Tibial artery (tissue), 4 donors: ENCODE results near the gene SH2D4B.

Experiments used
- DNase-seq, 2 donors: peaks; one replicate each; pipeline ENCODE4 v3.0.0-alpha.2; 2019
- H3K27ac ChIP-seq, 2 donors: fragments of 200-600 bp; sonication (generic) in 1 of 2; 1 replicate in 1 of 2; 2 replicates in 1 of 2; pipeline ENCODE4 v1.5.1; 2018 to 2019; ENCODE audit warnings: mild to moderate bottlenecking in 1 of 2
- H3K27me3 ChIP-seq, 2 donors: fragments of 200-600 bp; sonication (generic) in 1 of 2; one replicate each; pipeline versions ENCODE4 v1.5.1 to v1.6.0; 2016 to 2019
- H3K36me3 ChIP-seq, 3 donors: fragments of 200-600 bp; sonication (generic) in 2 of 3; one replicate each; pipeline ENCODE4 v1.5.1; 2016 to 2019; ENCODE audit warnings: mild to moderate bottlenecking in 2 of 3
- H3K4me1 ChIP-seq, 4 donors: fragments of 200-600 bp; sonication (generic) in 2 of 4; 1 replicate in 3 of 4; 2 replicates in 1 of 4; pipeline ENCODE4 v1.5.1; 2016 to 2019
- H3K4me3 ChIP-seq, 2 donors: fragments of 200-600 bp; sonication (generic) in 1 of 2; 1 replicate in 1 of 2; 2 replicates in 1 of 2; pipeline ENCODE4 v1.5.1; 2018 to 2019; ENCODE audit warnings: mild to moderate bottlenecking in 2 of 2
- H3K9me3 ChIP-seq, 3 donors: fragments of 200-600 bp; sonication (generic) in 1 of 3; one replicate each; pipeline ENCODE4 v1.5.1; 2016 to 2019
- intact Hi-C: fragments of 100-400 bp; cut with DNase I; formaldehyde crosslinking; loops from one replicate; pipeline ENCODE4 v1.15.0; 2023; ENCODE audit warnings: low total_unique reads
- TF ChIP-seq, protein P1 (sequence below), 2 experiments: fragments of 200-600 bp in 1 of 2; fragments of 450-650 bp in 1 of 2; IDR thresholded peaks; one replicate each; pipeline ENCODE4 v1.5.1; 2017 to 2019; ENCODE audit warnings: antibody characterized with exemption in 2 of 2, mild to moderate bottlenecking in 1 of 2, moderate library complexity in 1 of 2

The SH2D4B gene

DNA sequence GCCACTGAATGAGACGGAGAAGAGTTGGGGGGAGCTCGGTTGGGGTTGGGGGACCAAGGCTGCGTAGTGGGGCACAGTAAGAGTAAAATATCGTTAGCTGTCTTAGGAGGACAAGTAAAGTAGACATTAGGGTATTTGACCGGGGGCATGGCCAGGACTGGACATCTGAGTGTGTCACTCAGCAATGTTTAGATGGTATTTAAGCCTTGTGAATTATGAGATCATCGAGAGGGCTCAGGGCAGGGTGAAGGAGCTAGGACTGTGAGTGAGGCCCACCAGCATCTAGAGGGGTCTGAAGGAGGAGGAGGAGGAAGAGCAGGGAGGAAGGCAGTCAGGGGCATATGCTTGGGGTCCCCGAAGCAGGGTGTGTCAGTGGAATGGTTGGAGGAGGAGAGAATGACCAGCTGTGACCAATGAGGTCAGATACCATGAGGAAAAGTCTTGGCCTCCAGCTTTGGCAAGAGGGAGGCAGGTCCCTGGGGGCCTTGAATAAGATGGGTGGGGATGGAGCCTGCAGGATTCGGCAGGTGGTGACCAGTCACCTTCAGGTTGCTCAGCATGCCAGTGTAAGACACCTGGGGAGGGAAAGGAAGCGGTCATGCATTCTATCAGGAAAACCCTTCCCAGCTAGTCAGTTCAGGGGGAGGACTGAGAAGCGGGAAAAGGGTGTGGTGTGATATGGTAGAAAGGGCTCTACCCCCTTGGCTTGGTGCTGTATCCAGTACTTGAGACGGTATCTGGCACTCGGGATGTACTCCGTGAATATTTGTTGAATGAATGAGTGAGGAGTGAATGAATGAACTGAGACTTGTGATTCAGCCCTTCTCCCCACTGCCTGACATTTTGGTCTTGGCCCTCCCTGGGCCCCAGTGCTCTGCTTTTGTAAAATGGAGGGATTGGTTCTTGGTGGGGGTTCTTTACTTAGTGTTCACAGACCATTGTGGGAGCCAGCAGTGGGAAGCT is 34.8 kb upstream of the SH2D4B start:
- intact Hi-C loops = no loop called here
- H3K27ac ChIP-seq = no peak overlapping the region
- peaks cover 5 to 75% (median 48%) of the 10 kb centered on the region in 4 donors for H3K4me1 ChIP-seq
- H3K9me3 ChIP-seq = no peaks in the 10 kb centered on the region
- no peaks in the 10 kb centered on the region for H3K27me3 ChIP-seq
- H3K4me3 ChIP-seq = no peak overlapping the region
- TF ChIP-seq, protein P1, sequence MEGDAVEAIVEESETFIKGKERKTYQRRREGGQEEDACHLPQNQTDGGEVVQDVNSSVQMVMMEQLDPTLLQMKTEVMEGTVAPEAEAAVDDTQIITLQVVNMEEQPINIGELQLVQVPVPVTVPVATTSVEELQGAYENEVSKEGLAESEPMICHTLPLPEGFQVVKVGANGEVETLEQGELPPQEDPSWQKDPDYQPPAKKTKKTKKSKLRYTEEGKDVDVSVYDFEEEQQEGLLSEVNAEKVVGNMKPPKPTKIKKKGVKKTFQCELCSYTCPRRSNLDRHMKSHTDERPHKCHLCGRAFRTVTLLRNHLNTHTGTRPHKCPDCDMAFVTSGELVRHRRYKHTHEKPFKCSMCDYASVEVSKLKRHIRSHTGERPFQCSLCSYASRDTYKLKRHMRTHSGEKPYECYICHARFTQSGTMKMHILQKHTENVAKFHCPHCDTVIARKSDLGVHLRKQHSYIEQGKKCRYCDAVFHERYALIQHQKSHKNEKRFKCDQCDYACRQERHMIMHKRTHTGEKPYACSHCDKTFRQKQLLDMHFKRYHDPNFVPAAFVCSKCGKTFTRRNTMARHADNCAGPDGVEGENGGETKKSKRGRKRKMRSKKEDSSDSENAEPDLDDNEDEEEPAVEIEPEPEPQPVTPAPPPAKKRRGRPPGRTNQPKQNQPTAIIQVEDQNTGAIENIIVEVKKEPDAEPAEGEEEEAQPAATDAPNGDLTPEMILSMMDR (IDR thresholded peaks at IDR 0.05) = no peak
- DNase-seq = peak in 1 of 2 donors; percentile 48
- peaks cover 0 to 12% (median 9%) of the 10 kb centered on the region in 3 donors for H3K36me3 ChIP-seq

DNA sequence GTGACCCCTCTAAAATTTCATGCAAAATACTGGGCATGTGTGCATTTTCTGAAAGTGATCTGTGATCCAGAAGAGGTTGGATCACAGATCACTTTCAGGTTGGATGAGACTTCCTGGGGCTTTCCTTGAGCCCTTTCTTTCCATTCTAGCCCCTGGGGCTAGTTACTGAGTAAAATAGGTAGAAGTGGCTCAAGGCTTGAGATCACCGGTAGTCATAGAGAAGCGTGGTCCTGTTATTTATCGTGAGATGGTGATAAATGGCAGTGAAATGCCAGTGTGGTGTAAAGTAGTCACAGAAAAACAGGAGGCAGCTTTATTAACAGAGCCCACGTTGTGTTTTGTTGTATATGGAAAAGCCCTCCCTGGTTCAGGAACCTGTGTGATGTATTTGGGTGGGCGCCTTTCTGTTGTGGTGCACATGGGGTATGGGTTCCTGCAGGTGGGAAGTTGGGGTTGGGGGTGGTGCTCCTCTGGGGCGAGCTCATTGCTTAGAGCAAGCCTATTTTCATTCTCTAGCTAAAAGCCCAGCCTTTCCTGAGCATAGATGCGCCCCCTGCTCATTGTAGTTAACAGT is 34.0 kb upstream of the SH2D4B start:
- no peaks in the 10 kb centered on the region for H3K27me3 ChIP-seq
- no peaks in the 10 kb centered on the region for H3K9me3 ChIP-seq
- H3K36me3 ChIP-seq = peaks cover 0 to 17% (median 15%) of the 10 kb centered on the region in 3 donors
- H3K4me1 ChIP-seq = peaks cover 5 to 67% (median 40%) of the 10 kb centered on the region in 4 donors
- TF ChIP-seq, protein P1 (IDR thresholded peaks at IDR 0.05) = no peak
- intact Hi-C loops = loop anchor here (2.0 kb wide), 1 partner anchor 59 kb away; no protein-coding TSS in a partner anchor
- H3K4me3 ChIP-seq = no peak overlapping the region
- no peak overlapping the region for H3K27ac ChIP-seq
- peak in 1 of 2 donors; percentile 62 for DNase-seq

DNA sequence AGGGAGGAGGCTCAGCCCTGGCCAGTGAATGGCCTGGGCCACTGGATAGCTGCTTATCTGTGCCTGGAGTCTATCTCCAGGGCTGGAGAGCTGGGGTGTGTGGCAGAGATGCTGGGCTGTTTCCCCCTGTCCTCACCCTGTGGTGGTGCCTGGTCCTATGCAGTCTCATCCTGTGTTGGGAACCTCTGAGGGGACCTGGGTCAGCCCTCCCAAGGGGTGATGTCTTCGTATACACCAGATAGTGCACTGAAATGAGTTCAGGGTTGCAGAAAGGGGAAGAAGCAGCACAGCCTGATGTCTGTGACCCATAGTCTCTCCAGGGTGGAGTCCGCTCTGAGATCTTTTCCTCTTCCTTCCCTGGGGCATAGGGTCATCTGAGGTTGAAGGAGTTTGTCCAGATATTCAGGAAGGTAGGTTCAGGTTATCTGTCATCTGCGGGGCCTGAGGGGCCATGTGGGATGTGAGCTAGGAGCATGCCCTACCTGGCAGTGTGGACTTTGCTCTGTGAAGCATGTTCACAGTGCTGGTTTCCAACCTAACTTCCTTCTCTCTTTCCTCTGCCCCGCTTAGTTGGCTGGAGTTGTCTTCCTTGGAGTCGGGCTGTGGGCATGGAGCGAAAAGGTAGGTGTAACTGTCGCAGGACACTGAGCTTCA is 33.4 kb upstream of the SH2D4B start:
- no peak overlapping the region for H3K4me3 ChIP-seq
- peaks cover 0 to 23% (median 21%) of the 10 kb centered on the region in 3 donors for H3K36me3 ChIP-seq
- intact Hi-C loops = loop anchor here (2.0 kb wide), 1 partner anchor 59 kb away; no protein-coding TSS in a partner anchor
- H3K4me1 ChIP-seq = peaks cover 5 to 61% (median 34%) of the 10 kb centered on the region in 4 donors
- H3K27me3 ChIP-seq = no peaks in the 10 kb centered on the region
- TF ChIP-seq, protein P1 (IDR thresholded peaks at IDR 0.05) = no peak
- peak overlapping the region in 1 of 2 donors; percentile 8 for H3K27ac ChIP-seq
- no peaks in the 10 kb centered on the region for H3K9me3 ChIP-seq
- DNase-seq = no peak

DNA sequence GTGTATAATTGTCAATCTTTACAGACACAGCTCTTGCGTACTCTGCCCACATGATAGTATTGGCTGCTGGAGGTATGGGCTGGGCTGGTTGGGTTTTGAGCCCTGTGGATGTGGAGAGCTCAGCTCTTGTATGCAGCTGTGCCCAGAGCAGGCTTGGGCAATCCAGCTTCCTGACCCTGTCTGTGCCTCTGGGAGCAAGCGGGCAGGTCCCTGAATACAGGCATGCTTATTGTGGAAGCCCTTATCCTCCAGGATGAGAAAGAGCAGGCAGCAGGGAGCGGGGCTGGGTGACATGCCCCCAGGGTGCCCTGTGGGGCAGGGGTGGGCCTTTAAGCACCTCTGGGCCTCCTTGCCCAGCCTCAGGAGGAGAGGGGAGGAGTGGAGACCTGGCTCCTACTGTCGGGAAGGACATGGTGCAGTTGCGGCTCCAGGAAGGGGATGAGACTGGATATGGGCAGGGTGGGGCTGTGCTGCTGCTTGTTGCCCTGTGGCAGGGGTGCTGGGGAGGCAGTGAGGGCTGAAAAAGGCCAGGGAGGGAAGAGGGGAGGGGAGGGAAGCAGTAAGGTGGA is 32.7 kb upstream of the SH2D4B start:
- TF ChIP-seq, protein P1 (IDR thresholded peaks at IDR 0.05) = no peak
- H3K36me3 ChIP-seq = peaks cover 0 to 30% (median 28%) of the 10 kb centered on the region in 3 donors

DNA sequence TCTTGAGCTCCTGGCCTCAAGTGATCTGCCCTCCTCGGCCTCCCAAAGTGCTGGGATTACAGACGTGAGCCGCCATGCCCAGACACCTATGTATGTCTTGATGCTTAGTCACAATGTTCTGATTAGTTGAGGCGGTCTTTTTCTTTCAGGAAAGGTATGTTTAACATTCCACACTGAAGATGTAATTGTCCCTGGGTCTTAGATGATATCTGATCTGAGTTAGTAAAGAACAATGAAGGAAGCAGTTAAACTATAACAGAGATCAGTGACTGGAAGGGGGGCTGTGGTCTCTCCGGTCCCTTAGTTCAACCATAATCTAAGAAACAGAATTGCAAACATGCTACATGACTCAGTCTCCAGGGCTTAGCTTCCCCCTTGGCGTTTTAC is 31.5 kb upstream of the SH2D4B start:
- no peak overlapping the region for H3K4me3 ChIP-seq
- no peaks in the 10 kb centered on the region for H3K9me3 ChIP-seq
- intact Hi-C loops = loop anchor here (5.0 kb wide), 1 partner anchor 124 kb away; no protein-coding TSS in a partner anchor
- TF ChIP-seq, protein P1 (IDR thresholded peaks at IDR 0.05) = no peak
- H3K36me3 ChIP-seq = peaks cover 0 to 42% (median 39%) of the 10 kb centered on the region in 3 donors
- DNase-seq = no peak
- no peak overlapping the region for H3K27ac ChIP-seq
- H3K4me1 ChIP-seq = peaks cover 0 to 45% (median 24%) of the 10 kb centered on the region in 4 donors
- H3K27me3 ChIP-seq = no peaks in the 10 kb centered on the region

More for the DNA sequence above, 32.7 kb upstream of the SH2D4B start:
- H3K27me3 ChIP-seq = no peaks in the 10 kb centered on the region
- no peaks in the 10 kb centered on the region for H3K9me3 ChIP-seq
- H3K4me1 ChIP-seq = peaks cover under 1 to 54% (median 27%) of the 10 kb centered on the region in 4 donors
- intact Hi-C loops = loop anchor here (2.0 to 5.0 kb wide), 2 partner anchors 60 to 123 kb away; no protein-coding TSS in a partner anchor
- no peak for DNase-seq
- no peak overlapping the region for H3K4me3 ChIP-seq
- peak overlapping the region; percentile 15 to 29 for H3K27ac ChIP-seq
